H9 (cell line): Measurements from ENCODE around the gene SMIM41. TPM values are rescaled to one million over a fixed set of nuclear protein-coding genes. Genes with fewer than 3 reads are reported as not detected.

Experiments
- DNase-seq: peaks from one replicate; pipeline ENCODE4 v3.0.0-alpha.2; 2017
- H2AFZ ChIP-seq: one replicate; pipeline ENCODE4 v1.6.1; 2013; ENCODE audit warnings: mild to moderate bottlenecking, low read length, control low read depth, moderate library complexity
- H2AK5ac ChIP-seq: 2 replicates; pipeline ENCODE4 v1.6.1; 2013; ENCODE audit warnings: low read length, control low read depth, mixed read lengths; ENCODE audit not compliant: insufficient read length
- H2BK120ac ChIP-seq: one replicate; pipeline ENCODE4 v1.6.1; 2013; ENCODE audit warnings: low read depth, mild to moderate bottlenecking, low read length, control low read depth, inconsistent platforms; ENCODE audit not compliant: poor library complexity, severe bottlenecking
- H2BK12ac ChIP-seq: 2 replicates; pipeline ENCODE4 v1.6.1; 2013; ENCODE audit warnings: low read length, control low read depth, mixed read lengths, low read depth; ENCODE audit not compliant: insufficient read length
- H2BK15ac ChIP-seq: 2 replicates; pipeline ENCODE4 v1.6.1; 2013; ENCODE audit warnings: low read depth, low read length, control low read depth
- H2BK20ac ChIP-seq: one replicate; pipeline ENCODE4 v1.6.1; 2013; ENCODE audit warnings: low read depth, mild to moderate bottlenecking, low read length, control low read depth, inconsistent platforms; ENCODE audit not compliant: poor library complexity, severe bottlenecking
- H2BK5ac ChIP-seq: 2 replicates; pipeline ENCODE4 v1.6.1; 2013; ENCODE audit warnings: low read length, control low read depth, mixed read lengths; ENCODE audit not compliant: insufficient read length
- H3K14ac ChIP-seq: 2 replicates; pipeline ENCODE4 v1.6.1; 2013; ENCODE audit warnings: low read length, control low read depth; ENCODE audit not compliant: insufficient read depth
- H3K18ac ChIP-seq: 2 replicates; pipeline ENCODE4 v1.6.1; 2013; ENCODE audit warnings: low read depth, mild to moderate bottlenecking, mixed read lengths, low read length, control low read depth; ENCODE audit not compliant: insufficient read length
- H3K23ac ChIP-seq: 2 replicates; pipeline ENCODE4 v1.6.1; 2013; ENCODE audit warnings: low read length, control low read depth, mixed read lengths, low read depth; ENCODE audit not compliant: insufficient read length
- H3K23me2 ChIP-seq: 2 replicates; pipeline ENCODE4 v1.6.1; 2013; ENCODE audit warnings: low read depth, mild to moderate bottlenecking, mixed read lengths, low read length, control low read depth; ENCODE audit not compliant: insufficient read length, poor library complexity, severe bottlenecking
- H3K27ac ChIP-seq: 2 replicates; pipeline ENCODE4 v1.5.1; 2013; ENCODE audit warnings: low read length, control low read depth, mixed read lengths, low read depth; ENCODE audit not compliant: insufficient read length
- H3K27me3 ChIP-seq: 2 replicates; pipeline ENCODE4 v1.6.1; 2013; ENCODE audit warnings: low read length, control low read depth, inconsistent platforms; ENCODE audit not compliant: insufficient read depth
- H3K4ac ChIP-seq: 2 replicates; pipeline ENCODE4 v1.6.1; 2013; ENCODE audit warnings: low read depth, mild to moderate bottlenecking, control low read depth, inconsistent platforms, low read length, moderate library complexity
- H3K4me1 ChIP-seq: 2 replicates; pipeline ENCODE4 v1.6.1; 2013; ENCODE audit warnings: low read length, control low read depth, inconsistent platforms; ENCODE audit not compliant: insufficient read depth
- H3K4me2 ChIP-seq: 2 replicates; pipeline ENCODE4 v1.6.1; 2013; ENCODE audit warnings: low read length, control low read depth, mixed read lengths; ENCODE audit not compliant: insufficient read length, insufficient read depth
- H3K56ac ChIP-seq: 2 replicates; pipeline ENCODE4 v1.6.1; 2013; ENCODE audit warnings: low read depth, mild to moderate bottlenecking, mixed read lengths, low read length, control low read depth; ENCODE audit not compliant: insufficient read length
- H3K79me1 ChIP-seq: 2 replicates; pipeline ENCODE4 v1.6.1; 2013; ENCODE audit warnings: low read depth, mild to moderate bottlenecking, moderate library complexity, low read length, control low read depth, inconsistent platforms; ENCODE audit not compliant: insufficient read depth, poor library complexity, severe bottlenecking
- H3K79me2 ChIP-seq: 2 replicates; pipeline ENCODE4 v1.6.1; 2013; ENCODE audit warnings: low read length, control low read depth, inconsistent platforms; ENCODE audit not compliant: insufficient read depth
- H3K9ac ChIP-seq: 2 replicates; pipeline ENCODE4 v1.6.1; 2013; ENCODE audit warnings: low read length, control low read depth, mixed read lengths; ENCODE audit not compliant: insufficient read length; ENCODE audit errors: extremely low read depth
- H3K9me3 ChIP-seq: one replicate; pipeline ENCODE4 v1.6.1; 2013; ENCODE audit warnings: low read depth, low read length, inconsistent platforms; ENCODE audit not compliant: control insufficient read depth
- H3T11ph ChIP-seq: one replicate; pipeline ENCODE4 v1.6.1; 2013; ENCODE audit warnings: mild to moderate bottlenecking, low read length, control low read depth, inconsistent platforms
- H4K20me1 ChIP-seq: one replicate; pipeline ENCODE4 v1.6.1; 2013; ENCODE audit not compliant: control insufficient read depth, insufficient read length, insufficient read depth
- H4K5ac ChIP-seq: 2 replicates; pipeline ENCODE4 v1.6.1; 2013; ENCODE audit warnings: low read depth, mild to moderate bottlenecking, mixed read lengths, low read length, control low read depth; ENCODE audit not compliant: insufficient read length
- H4K8ac ChIP-seq: replicated peaks from 2 replicates; pipeline ENCODE4 v1.6.1; 2013; ENCODE audit warnings: low read length, control low read depth, mixed read lengths, low read depth; ENCODE audit not compliant: insufficient read length
- H4K91ac ChIP-seq: 2 replicates; pipeline ENCODE4 v1.6.1; 2013; ENCODE audit warnings: low read depth, mild to moderate bottlenecking, moderate library complexity, mixed read lengths, low read length, control low read depth; ENCODE audit not compliant: insufficient read length
- H3K27ac Mint-ChIP-seq, 3 experiments: 2 replicates in 2 of 3; 3 replicates in 1 of 3; pipeline ENCODE4 v1.8.0; 2020 to 2021; ENCODE audit warnings: mixed read lengths in 3 of 3, mild to moderate bottlenecking in 1 of 3, moderate library complexity in 1 of 3
- H3K27me3 Mint-ChIP-seq: 2 replicates; pipeline ENCODE4 v1.8.0; 2021; ENCODE audit warnings: low read depth, mild to moderate bottlenecking, moderate library complexity, mixed read lengths
- H3K36me3 Mint-ChIP-seq, 3 experiments: 2 replicates in 2 of 3; 3 replicates in 1 of 3; pipeline ENCODE4 v1.8.0; 2020 to 2021; ENCODE audit warnings: low read depth in 3 of 3, mixed read lengths in 3 of 3; ENCODE audit not compliant: insufficient read depth in 1 of 3
- H3K4me1 Mint-ChIP-seq, 2 experiments: 2 replicates each; pipeline ENCODE4 v1.8.0; 2020; ENCODE audit warnings: mixed read lengths in 2 of 2
- H3K4me3 Mint-ChIP-seq, 2 experiments: 2 replicates in 1 of 2; 3 replicates in 1 of 2; pipeline ENCODE4 v1.8.0; 2020 to 2021; ENCODE audit warnings: mild to moderate bottlenecking in 2 of 2, mixed read lengths in 2 of 2, moderate library complexity in 1 of 2
- H3K9me3 Mint-ChIP-seq, 2 experiments: 2 replicates in 1 of 2; 3 replicates in 1 of 2; pipeline ENCODE4 v1.8.0; 2020; ENCODE audit warnings: mild to moderate bottlenecking in 2 of 2, mixed read lengths in 2 of 2, moderate library complexity in 1 of 2
- CTCF ChIP-seq: fragments of 200-600 bp; sonication (generic); conservative IDR thresholded peaks from 3 replicates; pipeline ENCODE4 v1.8.0; 2021; ENCODE audit warnings: antibody characterized with exemption, mild to moderate bottlenecking
- WGBS: extraction: QIAGEN DNeasy Blood & Tissue Kit; methylation state at CpG from one replicate; pipeline ENCODE4 v1.1.7; 2013; ENCODE audit warnings: missing lambda C conversion rate, low lambda C conversion rate, mixed read lengths; ENCODE audit not compliant: insufficient read length; ENCODE audit errors: extremely low coverage; 5-methylcytosine and 5-hydroxymethylcytosine counted together
- total RNA-seq: library from RNA; stranded (reverse); gene quantifications from 2 replicates; pipeline ENCODE4 v1.2.1, GENCODE V29; 2021

SMIM41 gene
- total RNA-seq, 1 experiment from 2014 or later = not detected

DNA sequence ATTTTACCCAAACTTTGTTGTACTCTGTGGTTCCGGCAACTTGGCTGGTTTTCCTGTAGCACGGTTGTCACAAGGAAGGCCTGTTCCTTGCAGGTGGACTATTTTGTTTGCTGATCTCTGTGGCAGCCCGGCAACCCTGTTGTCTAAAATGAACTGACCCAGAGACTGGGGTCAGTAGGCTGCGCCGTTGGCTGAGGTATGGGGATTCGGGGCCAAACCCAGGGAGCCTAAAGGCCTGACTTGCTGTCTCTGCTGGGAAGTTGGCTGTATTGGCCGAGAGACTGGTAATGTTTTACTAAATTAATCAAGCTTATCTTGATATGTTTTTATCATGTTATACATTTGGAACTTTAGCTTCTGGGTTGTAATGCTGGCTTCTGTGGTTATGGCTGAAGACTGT is 13.8 kb downstream of the SMIM41 start:
- Histone ChIP-seq H4K91ac (no peak overlapping the region), H3K18ac (no peak overlapping the region), H2BK5ac (no peak overlapping the region), H2BK12ac (no peak overlapping the region), H4K20me1 (no peaks in the 10 kb centered on the region), H3K27ac (no peak overlapping the region), H2BK20ac (no peak overlapping the region), H3T11ph (no peak overlapping the region), H3K9me3 (no peaks in the 10 kb centered on the region), H3K23ac (no peak overlapping the region), H3K4me2 (no peak overlapping the region), H3K14ac (no peak overlapping the region), H3K4me1 (no peaks in the 10 kb centered on the region; the same call in 1 of the 2 replicates), H3K27me3 (no peaks in the 10 kb centered on the region), H2AFZ (no peak overlapping the region), H3K79me1 (no peaks in the 10 kb centered on the region), H2AK5ac (no peak overlapping the region), H4K8ac (no peak overlapping the region), H3K4ac (no peak overlapping the region), H2BK15ac (no peak overlapping the region), H4K5ac (no peak overlapping the region), H2BK120ac (no peak overlapping the region), H3K23me2 (no peaks in the 10 kb centered on the region), H3K9ac (no peak overlapping the region), H3K56ac (no peak overlapping the region), H3K79me2 (no peaks in the 10 kb centered on the region)
- no peak overlapping the region for H3K27ac Mint-ChIP-seq
- DNase-seq = no peak
- no peaks in the 10 kb centered on the region for H3K9me3 Mint-ChIP-seq
- no peak for TF ChIP-seq CTCF
- WGBS = no CpG with 5 or more reads among the region's 7 CpGs
- H3K4me3 Mint-ChIP-seq = no peak overlapping the region
- H3K27me3 Mint-ChIP-seq = peaks cover 32% of the 10 kb centered on the region
- peaks cover 15% of the 10 kb centered on the region in 2 experiments for H3K4me1 Mint-ChIP-seq
- H3K36me3 Mint-ChIP-seq = no peaks in the 10 kb centered on the region
